HFF-Myc (cell line): ENCODE results near the gene CELF2.

Source experiments
- DNase-seq: peaks from one replicate; pipeline ENCODE4 v3.0.0-alpha.2; 2011; ENCODE audit warnings: low read depth; ENCODE audit errors: extremely low read depth
- H3K4me3 ChIP-seq: replicated peaks from 2 replicates; pipeline ENCODE4 v1.5.1; 2011; ENCODE audit warnings: low read depth, mild to moderate bottlenecking, control low read depth, low read length
- CTCF ChIP-seq: IDR thresholded peaks from 2 replicates; pipeline ENCODE4 v1.5.1; 2012; ENCODE audit warnings: mild to moderate bottlenecking, low read depth, low read length, control low read depth; ENCODE audit errors: missing control alignments

CELF2 gene

GRCh38 chr10:11335167-11335652 lies 317.5 kb downstream of the CELF2 start:
- DNase-seq, result no peak
- TF ChIP-seq CTCF, result no peak
- no peak overlapping the region for H3K4me3 ChIP-seq

DNA sequence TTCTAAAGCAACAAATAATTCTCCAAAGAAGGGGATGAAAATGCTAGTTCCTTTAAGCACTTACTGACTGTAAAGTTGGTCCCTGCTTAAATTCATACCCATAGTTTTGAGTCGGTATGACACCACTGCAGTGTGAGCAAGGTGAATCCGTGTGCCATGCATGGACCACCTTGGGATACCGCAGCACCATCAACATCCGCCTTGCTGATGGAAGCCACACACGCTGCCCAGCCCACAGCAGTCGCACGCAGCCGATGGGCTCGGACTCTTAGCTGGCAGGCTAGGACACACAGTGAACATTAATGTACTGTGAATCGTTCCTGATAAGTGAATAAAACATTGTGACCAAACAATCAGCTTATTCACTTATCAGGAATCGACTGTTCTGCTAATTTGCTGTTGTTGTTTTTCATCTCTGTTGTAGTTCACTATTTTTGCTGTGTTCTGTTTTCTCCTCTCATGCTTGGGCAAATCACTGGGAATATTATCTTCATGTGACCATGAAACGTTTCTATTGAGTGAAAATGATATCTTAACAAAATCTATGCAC lies 318.3 kb downstream of the CELF2 start:
- H3K4me3 ChIP-seq, result no peak overlapping the region
- DNase-seq, result no peak
- no peak for TF ChIP-seq CTCF

DNA sequence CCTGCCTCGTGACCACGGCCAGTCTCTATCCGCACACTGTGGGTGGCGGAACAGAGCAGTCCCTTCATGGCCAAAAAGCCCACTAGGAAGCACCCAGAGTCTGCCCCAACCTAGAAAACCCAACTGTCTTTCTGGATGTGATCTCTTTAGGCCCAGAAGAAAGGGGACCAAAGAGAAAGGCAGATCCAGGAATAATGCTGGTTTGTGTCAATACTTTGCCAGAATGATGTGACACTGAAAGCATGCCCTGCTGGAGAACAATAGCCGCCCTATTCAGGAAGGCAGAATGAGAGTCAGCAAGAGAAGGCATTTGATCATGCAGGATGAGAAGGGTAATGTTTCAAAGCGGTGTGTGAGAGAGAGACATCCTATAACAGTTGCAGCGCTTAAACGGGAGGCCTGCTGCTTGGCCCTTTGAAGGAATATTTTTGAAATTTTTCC lies 319.1 kb downstream of the CELF2 start:
- no peak overlapping the region for H3K4me3 ChIP-seq
- DNase-seq, result no peak
- TF ChIP-seq CTCF, result no peak

GRCh38 chr10:11337516-11337915 lies 319.8 kb downstream of the CELF2 start:
- no peak for TF ChIP-seq CTCF
- no peak overlapping the region for H3K4me3 ChIP-seq
- no peak for DNase-seq

GRCh38 chr10:11338160-11338844 lies 320.6 kb downstream of the CELF2 start:
- no peak for TF ChIP-seq CTCF
- DNase-seq, result no peak

GRCh38 chr10:11339013-11339412 lies 321.3 kb downstream of the CELF2 start:
- no peak for TF ChIP-seq CTCF
- DNase-seq, result no peak

More at GRCh38 chr10:11338160-11338844, 320.6 kb downstream of the CELF2 start:
- no peak overlapping the region for H3K4me3 ChIP-seq

More at GRCh38 chr10:11339013-11339412, 321.3 kb downstream of the CELF2 start:
- no peak overlapping the region for H3K4me3 ChIP-seq
